Peyer's patch (tissue), 4 donors: Measurements from ENCODE around the gene INTS6L. TPM values are rescaled to one million over a fixed set of nuclear protein-coding genes. Genes with fewer than 3 reads are reported as not detected.

Experiments used
- DNase-seq, 3 donors: peaks; one replicate each; pipeline ENCODE4 v3.0.0-alpha.2; 2017 to 2019
- H3K27ac ChIP-seq, 4 donors: fragments of 200-600 bp; sonication (generic); one replicate each; pipeline ENCODE4 v1.5.1; 2016 to 2019
- H3K27me3 ChIP-seq, 2 donors: fragments of 200-600 bp; sonication (generic); one replicate each; pipeline ENCODE4 v1.5.1; 2019
- H3K36me3 ChIP-seq, 3 donors: fragments of 200-600 bp; sonication (generic); one replicate each; pipeline ENCODE4 v1.5.1; 2016 to 2019
- H3K4me1 ChIP-seq, 4 donors: fragments of 200-600 bp; sonication (generic); one replicate each; pipeline ENCODE4 v1.5.1; 2016 to 2019
- H3K4me3 ChIP-seq, 4 donors: fragments of 200-600 bp; sonication (generic); 1 replicate in 3 of 4; 2 replicates in 1 of 4; pipeline ENCODE4 v1.5.1; 2016 to 2019; ENCODE audit warnings: mild to moderate bottlenecking in 1 of 4
- H3K9me3 ChIP-seq, 4 donors: fragments of 200-600 bp; sonication (generic); one replicate each; pipeline ENCODE4 v1.5.1; 2016 to 2019; ENCODE audit warnings: mild to moderate bottlenecking in 1 of 4
- POLR2A ChIP-seq, 2 donors: fragments of 450-650 bp; IDR thresholded peaks; one replicate each; pipeline ENCODE4 v1.5.1; 2017; ENCODE audit warnings: antibody characterized with exemption in 2 of 2, mild to moderate bottlenecking in 2 of 2, moderate library complexity in 2 of 2
- total RNA-seq, 4 donors: library from RNA; depleted of rRNA; stranded (reverse); fragments of >200 nt; gene quantifications; one replicate each; pipeline ENCODE4 v1.1.0, GENCODE V29; 2016
- TF ChIP-seq, protein P1 (sequence below), 6 experiments: fragments of 450-650 bp in 4 of 6; fragments of 200-600 bp in 2 of 6; sonication (generic) in 1 of 6; IDR thresholded peaks; one replicate each; pipeline ENCODE4 v1.5.1; 2017 to 2019; ENCODE audit warnings: antibody characterized with exemption in 6 of 6, mild to moderate bottlenecking in 3 of 6, moderate library complexity in 1 of 6

The INTS6L gene
- total RNA-seq, 4 donors from 2014 or later, result 8.2 to 71.8 (median 11.4) TPM

DNA sequence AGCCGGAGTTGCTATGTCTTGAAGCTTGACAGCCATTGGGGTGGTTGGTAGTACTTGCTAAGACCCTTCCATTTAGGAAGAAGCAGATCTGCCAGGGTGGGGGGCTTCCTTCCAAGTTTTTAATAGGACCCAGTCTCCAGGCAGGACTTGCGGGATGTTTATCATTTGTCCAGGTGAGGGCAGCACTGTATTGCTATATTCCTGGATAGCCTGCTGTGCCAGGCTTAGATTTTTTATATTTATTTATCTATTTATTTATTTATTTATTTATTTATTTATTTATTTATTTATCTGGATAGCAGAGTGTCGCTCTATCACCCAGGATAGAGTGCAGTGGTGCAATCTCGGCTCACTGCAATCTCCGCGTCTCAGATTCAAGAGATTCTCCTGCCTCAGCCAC is 105.5 kb downstream of the INTS6L start:
- Histone ChIP-seq H3K27ac (no peak overlapping the region), H3K9me3 (no peaks in the 10 kb centered on the region), H3K27me3 (no peaks in the 10 kb centered on the region), H3K36me3 (no peaks in the 10 kb centered on the region), H3K4me1 (no peaks in the 10 kb centered on the region), H3K4me3 (no peak overlapping the region)
- no peak for DNase-seq
- TF ChIP-seq, protein P1, sequence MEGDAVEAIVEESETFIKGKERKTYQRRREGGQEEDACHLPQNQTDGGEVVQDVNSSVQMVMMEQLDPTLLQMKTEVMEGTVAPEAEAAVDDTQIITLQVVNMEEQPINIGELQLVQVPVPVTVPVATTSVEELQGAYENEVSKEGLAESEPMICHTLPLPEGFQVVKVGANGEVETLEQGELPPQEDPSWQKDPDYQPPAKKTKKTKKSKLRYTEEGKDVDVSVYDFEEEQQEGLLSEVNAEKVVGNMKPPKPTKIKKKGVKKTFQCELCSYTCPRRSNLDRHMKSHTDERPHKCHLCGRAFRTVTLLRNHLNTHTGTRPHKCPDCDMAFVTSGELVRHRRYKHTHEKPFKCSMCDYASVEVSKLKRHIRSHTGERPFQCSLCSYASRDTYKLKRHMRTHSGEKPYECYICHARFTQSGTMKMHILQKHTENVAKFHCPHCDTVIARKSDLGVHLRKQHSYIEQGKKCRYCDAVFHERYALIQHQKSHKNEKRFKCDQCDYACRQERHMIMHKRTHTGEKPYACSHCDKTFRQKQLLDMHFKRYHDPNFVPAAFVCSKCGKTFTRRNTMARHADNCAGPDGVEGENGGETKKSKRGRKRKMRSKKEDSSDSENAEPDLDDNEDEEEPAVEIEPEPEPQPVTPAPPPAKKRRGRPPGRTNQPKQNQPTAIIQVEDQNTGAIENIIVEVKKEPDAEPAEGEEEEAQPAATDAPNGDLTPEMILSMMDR (IDR thresholded peaks at IDR 0.05), result peak in 1 of 6 experiments; percentile 5
- no peak for TF ChIP-seq POLR2A (IDR thresholded peaks at IDR 0.05)

DNA sequence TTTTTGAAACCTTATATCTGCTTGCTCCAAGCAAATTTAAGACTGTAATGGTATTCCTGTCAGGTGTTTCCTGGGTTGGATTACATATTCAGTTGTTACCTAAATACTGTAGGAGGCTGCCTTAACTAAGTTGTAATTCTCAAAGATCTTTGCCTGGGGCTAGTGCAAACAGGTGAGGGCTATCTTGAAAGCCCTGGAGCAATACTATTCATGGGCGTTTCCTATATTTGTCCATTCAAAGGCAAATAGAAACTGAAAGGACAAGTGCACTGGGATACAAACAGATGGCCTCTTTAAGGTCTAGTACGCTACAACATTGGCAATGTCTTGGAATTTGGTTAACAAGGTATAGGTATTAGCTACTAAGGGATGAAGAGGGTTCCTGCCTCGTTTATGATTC is 108.9 kb downstream of the INTS6L start:
- H3K27me3 ChIP-seq, result no peaks in the 10 kb centered on the region
- no peaks in the 10 kb centered on the region for H3K9me3 ChIP-seq
- H3K4me1 ChIP-seq, result no peaks in the 10 kb centered on the region
- H3K27ac ChIP-seq, result no peak overlapping the region
- no peak overlapping the region for H3K4me3 ChIP-seq
- H3K36me3 ChIP-seq, result no peaks in the 10 kb centered on the region
- TF ChIP-seq, protein P1 (IDR thresholded peaks at IDR 0.05), result no peak
- no peak for TF ChIP-seq POLR2A (IDR thresholded peaks at IDR 0.05)
- no peak for DNase-seq

Other genes starting within 250 kb of the INTS6L start
- gene ETDC, start 211.2 kb upstream of the INTS6L start, total RNA-seq, result not detected
- 10 to 100 TPM; 10.7 to 15.5 (median 13.2) TPM for gene ZNF75D, start 176.6 kb upstream of the INTS6L start, total RNA-seq
- 1 to 10 TPM; 4.6 to 9.9 (median 5.9) TPM for gene ZNF449, start 175.9 kb upstream of the INTS6L start, total RNA-seq
- gene SMIM10L2A, start 98.7 kb upstream of the INTS6L start, total RNA-seq, result 1 to 10 TPM in 1 of 4 donors, under 1 TPM in 1, not detected in 2; 0.35 to 1.2 TPM
- not detected for gene CT45A1, start 193.0 kb downstream of the INTS6L start, total RNA-seq
- gene CT45A3, start 247.5 kb downstream of the INTS6L start, total RNA-seq, result not detected